GM21381 (cell line): Measurements from ENCODE around the gene ZNF322.

Source experiments
- ATAC-seq: cut with Tn5 transposase; IDR thresholded peaks from one replicate; pipeline ENCODE4 v1.9.1; 2021; ENCODE audit warnings: mild to moderate bottlenecking, moderate library complexity; ENCODE audit not compliant: unreplicated experiment

ZNF322 gene

DNA sequence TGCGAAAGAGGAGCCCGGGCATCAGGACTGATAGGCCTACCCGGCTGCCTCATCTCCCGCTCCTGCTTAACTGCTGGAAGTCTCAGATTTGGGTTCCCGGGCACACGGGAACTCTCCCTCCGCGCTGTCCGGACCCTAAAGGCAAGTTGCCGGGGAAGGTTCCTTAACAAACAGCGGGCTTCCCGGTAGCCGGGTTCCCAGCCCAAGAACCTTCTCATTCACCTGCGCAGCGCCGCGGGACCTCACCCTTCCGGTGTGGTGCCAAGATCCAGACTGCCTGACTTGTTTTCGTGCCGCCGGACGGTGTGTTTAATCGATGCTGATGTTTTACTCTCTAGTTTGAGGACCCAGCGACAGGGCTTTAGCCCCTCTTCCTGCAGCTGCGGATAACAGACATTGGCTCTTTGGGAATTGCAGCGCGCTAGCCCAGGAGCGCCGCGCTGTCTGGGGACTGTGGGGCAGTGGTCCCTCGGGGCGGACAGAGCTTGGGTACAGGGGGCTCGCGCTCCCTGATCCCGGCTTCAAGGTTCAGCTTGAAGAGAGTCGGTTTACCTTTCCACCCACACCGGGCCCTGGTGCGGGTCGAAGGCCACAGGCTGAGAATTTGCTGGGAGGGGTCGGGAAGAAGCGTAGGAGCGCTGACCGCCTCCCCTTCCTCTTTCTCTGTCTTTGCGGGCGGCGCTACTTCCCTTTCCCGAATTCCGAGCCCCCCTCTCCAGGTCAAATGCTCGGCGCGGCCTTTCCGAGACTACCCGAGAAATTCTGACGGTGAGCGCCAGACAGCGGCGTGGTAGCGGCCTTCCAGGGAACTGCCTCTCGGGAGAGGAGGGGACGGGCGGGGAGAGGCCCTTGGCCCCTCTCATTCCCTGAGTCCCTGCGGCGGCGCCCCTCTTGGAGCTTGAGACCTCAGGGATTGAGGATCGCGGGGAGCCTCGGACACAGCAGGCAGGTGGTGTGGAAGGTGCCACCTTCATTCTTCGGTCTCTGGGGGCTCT lies 45.6 kb downstream of the ZNF322 start:
- no peak for ATAC-seq

DNA sequence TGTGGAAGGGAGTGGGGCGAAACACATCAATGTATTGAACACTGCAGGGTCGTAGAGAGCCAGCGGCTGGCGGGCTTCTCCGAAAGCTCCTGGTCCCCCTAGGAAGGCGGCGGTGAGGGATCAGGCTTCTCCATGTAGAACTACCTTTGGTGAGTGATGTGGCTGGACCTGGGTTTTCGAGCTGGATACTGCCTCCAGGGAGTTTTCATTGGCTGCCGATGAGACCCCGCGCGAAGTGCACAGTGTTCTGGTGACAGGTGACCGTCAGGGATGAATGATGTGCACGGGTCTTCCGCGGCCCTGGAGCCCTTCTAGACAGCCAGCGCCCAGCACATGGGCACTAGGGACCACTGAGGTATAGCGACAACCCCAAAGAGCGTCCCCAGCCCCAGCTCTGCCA lies 46.3 kb downstream of the ZNF322 start:
- no peak for ATAC-seq

DNA sequence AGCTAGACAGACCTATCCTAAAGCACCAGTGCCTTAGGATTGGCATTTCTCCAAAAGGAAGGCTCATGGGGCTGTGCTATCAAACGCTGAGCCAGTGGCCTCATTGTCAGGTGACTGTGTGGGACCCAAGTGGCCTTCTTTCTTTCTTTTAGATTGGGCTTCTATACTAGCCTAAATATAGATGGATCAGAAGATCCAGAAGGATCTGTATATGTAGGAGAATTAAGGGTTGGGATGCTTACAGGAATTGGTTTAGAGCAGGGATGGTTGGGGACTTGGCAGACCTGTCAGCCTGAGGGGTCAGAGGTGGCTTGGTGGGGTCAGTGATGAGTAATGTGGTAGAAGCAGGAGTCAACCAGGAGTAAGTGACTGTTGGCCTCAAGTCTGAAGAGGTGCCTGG lies 47.9 kb downstream of the ZNF322 start:
- no peak for ATAC-seq

DNA sequence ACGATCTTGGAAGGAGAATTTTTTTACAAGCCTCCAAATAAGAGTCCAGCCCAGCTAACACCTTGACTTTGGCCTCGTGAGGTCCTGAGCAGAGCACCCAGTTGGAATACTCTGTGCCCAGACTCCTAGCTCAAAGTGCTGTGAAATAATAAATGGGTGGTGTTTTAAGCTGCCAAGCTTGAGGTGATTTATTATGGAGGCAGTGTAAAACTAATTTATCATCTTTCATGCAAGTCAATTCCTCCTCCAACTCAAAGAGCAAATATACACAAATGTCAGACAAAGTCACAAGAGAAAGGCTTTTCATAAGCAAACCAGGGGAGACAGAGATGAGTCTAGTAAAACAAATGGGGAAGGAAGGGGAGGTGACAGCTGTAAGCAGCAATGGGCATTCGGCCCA lies 50.1 kb downstream of the ZNF322 start:
- no peak for ATAC-seq

DNA sequence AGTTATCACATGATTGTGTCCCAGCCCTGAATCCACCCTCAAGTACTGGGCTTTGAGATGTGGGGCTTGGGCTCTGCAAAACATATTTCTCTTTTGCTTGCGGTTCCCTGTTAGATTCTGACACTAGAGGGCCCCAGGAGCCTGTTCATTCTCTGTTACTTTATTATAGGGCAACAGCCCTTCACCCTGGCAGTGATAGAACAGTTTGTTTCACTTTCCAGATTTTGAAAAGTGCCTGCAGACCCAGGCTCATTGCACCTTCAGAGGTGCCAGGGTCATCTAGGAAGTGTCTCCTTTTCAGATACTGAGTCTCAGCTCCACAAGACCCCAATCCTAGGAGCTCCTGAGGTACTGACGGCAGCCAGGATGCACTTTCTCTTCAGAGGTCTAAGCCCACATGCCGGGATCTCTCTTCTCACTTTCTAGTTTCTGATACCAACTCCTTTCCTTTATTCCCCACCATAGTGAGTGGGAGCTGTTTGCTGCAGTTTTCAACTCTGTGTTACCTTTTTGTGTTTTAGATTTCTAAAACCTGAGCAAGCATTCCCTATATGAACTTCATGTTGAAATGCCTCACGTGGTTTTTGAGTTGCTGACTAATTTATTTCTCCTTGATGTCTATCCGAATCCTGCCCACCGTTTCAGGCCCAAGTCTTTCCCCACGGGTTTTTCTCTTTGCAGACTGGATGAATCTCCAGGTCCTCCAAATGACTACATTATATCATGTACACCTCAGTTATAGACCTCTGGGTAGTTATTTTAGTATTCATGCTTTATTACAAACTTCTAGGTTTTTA lies 51.9 kb downstream of the ZNF322 start:
- no peak for ATAC-seq

DNA sequence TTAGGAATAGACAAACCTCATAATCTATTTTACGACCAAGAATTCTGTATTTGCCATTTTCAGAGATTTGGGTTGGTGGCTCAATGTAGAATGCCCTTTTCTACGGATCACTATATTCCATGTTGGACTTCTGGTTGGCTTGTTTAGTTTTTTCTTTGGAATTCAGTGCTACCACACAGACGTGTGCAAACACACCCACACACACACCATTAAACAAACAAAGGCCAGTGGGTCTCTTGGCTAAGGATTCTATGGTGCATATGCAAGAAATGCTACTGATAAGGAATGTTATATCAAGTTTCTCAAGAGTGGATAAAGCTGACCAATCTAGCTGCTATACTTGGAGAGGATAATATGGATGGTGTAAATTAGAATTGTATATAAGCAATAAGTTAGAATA lies 54.7 kb downstream of the ZNF322 start:
- ATAC-seq, result no peak

DNA sequence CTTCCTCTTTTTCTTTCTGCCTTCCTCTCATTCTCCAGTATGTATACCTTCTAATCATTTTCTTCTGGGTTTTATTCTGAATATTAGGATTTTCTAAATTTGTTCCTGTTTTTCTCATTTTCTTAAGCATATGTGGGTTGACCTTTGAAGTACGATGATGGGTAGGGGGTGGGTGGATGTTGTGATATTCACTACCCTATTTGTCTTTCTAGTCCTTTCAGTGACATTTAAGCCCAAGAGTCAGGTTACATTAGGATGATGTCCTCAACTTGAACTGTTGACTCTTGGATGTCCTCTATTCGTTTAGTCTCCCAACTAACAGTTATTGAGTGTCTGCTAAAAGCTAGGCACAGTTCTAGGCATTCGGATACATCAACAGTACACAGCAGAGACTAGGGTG lies 55.5 kb downstream of the ZNF322 start:
- no peak for ATAC-seq

DNA sequence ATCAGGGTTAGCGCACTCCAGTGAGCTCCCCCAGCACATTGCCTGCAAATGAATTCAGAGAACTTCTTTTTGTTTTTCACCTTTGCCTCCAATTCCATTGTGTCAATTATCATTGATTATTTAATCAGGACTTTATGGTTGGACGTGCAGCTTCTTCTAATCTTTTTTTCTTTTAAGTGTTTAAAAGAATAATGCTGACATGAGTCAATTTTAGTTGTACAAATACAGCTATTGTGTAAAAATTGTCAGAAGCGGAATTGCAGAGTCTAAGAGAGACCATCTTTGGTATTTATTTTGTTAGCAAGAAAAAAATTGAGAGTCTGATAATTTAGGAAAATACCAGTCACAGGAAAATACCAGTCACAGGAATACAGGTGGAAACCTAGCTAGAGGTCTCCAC lies 57.3 kb downstream of the ZNF322 start:
- ATAC-seq, result no peak

DNA sequence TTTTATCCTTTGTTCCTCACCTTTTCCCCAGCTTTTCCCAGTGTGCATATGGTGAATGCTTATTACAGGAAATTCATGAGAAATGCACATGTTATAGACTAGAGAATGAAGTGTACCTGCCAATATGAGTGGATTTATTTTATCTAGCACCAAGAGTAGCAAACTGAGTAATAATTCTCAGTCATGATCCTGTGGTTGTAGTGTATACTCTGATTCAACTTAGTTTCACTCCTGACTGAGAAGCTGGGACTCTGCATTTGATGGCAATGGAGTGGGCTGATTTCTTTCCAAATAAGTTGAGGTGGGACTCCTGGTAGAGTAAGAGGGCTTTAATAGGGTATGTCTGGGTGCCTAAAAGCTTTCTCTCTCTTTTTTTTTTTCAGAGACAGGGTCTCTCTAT lies 58.8 kb downstream of the ZNF322 start:
- ATAC-seq, result no peak

DNA sequence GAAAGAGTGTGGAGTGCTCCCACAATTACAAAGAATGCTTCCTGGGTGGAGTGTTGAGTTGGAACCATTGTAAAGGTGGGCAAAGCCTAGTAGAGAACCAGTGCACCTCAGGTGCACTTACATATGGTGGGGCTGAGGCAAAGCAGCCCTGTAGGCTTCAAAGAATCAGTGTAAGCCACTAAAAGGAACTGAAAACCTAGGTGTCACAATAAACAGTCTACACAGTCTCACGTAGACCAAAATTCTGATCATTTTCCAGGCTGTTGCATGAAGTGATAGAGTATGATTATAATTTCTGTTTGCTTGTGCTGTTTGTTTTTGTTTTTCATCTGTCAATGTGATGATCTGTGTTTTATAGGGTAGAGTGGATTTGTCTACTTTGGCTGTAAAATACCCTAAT lies 60.0 kb downstream of the ZNF322 start:
- no peak for ATAC-seq

DNA sequence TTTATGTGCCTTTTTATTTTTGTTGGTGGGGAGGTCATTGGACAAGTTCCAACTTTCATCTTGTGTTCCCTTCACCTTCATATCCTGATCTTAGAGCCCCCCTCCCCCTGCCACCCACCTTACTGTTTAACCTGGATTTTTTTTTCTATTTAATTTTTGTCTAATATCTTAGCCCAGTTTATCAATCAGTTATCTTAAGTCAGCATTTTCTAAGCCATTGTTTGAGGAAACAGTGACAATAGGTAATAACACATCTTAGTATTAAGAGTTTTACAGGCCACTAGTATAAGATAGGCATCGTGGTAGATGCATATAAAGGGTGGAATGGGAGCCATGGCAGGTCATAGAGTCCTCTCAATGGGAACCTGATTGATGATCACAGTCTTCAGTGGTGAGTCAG lies 60.4 kb downstream of the ZNF322 start:
- ATAC-seq, result no peak

DNA sequence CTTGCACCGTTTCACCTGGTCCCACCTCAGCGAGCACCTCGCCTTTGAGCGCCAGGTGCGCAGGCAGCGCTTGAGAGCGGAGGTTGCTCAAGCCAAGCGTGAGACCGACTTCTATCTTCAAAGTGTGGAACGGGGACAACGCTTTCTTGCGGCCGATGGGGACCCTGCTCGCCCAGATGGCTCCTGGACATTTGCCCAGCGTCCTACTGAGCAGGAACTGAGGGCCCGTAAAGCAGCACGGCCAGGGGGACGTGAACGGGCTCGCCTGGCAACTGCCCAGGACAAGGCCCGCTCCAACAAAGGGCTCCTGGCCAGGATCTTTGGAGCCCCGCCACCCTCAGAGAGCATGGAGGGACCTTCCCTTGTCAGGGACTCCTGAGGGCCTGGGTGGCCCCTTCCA lies 61.3 kb downstream of the ZNF322 start:
- no peak for ATAC-seq

DNA sequence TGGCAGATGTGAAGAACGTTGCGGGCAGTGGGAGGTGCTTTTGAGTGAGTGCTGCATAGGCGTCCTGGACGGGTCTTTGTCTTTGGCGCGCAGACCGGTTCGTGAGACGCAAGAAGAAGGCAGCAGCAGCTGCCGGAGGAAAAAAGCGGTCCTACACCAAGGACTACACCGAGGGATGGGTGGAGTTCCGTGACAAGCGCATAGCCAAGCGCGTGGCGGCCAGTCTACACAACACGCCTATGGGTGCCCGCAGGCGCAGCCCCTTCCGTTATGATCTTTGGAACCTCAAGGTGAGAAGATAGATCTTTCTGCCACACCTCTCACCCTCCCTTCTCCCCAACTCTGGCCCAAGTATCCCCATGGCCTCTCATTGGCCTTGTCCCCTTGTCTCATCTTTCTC lies 61.7 kb downstream of the ZNF322 start:
- no peak for ATAC-seq

DNA sequence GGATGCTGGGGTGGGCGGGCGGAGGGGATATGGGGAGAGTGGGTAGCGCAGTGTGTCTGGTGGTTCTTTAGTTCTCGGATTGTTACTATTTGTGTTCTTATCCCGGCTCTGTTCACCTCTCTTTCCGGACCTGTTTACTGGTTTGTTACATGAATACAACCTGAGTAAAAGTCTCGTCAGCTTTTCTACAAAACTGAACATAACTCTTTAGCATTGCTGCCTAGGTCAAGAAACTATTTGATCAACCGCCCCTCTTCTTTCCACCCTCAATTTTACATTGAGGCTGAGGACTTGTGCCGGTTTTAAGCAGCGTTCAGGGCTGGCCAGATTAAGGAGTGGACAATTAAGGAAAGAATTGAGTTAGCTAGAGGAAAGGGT lies 62.2 kb downstream of the ZNF322 start:
- no peak for ATAC-seq

DNA sequence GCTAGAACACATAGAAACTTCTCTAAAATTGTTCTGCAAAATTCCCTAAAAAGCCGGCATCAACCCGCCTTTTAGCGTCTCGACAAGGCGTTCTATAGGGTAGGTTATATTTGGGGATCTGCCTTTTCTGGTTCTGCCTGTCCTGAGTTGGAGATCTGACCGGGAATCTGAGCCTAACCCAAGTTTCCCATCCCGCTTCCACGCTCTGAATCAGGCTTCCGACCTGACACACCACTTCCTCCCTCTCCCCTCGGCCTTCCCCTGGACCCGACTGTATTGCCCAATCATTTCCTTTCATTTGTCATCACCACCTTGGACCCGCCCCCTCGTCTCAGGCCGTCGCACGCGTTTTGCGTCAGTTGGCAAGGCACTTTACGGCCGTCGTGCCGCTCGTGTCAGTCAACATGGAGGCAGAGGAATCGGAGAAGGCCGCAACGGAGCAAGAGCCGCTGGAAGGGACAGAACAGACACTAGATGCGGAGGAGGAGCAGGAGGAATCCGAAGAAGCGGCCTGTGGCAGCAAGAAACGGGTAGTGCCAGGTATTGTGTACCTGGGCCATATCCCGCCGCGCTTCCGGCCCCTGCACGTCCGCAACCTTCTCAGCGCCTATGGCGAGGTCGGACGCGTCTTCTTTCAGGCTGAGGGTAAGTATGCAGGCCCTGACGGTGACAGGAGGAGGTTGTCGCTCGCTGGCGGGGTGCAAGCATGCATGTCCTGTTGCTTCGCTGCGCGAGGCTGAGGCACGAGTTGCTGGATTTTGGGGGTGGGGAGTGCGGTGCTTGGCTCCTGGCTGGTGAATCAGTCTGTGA lies 62.8 kb downstream of the ZNF322 start, which contains the start of gene ABT1:
TSS of gene ABT1 (plus strand) at position 375 of the 810 bp plus-strand sequence. CDS start at position 405, 30 bp downstream.
- peak; percentile 80 for ATAC-seq

DNA sequence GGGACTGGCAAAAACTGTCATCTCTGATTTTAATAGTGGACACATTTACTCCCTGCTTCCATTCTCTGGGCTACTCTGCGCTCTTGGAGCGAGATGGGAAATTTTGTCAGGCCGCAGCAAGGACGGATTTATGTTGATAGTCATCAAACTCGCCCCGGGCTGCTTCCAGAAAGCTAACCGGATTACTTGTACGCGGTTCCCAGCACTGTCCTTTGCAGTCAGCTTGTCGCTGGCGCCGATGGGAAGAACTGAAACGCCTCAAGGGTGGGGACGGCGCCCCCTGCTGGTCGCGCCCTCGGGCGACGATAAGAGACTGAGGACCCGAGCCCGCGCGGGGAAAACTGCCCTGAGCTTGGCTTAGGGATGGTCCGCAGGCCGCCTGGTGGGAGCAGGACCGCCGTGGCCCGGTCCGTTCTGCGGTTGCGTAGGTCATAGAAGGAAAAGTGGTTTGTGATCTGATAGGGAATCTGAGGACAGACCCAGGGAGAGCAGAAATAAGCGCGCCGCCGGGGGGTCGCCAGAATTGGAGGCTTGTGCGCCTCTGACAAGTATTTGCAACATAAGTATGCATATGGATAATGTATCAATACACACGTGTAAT lies 63.8 kb downstream of the ZNF322 start:
- ATAC-seq, result peak; percentile 58

DNA sequence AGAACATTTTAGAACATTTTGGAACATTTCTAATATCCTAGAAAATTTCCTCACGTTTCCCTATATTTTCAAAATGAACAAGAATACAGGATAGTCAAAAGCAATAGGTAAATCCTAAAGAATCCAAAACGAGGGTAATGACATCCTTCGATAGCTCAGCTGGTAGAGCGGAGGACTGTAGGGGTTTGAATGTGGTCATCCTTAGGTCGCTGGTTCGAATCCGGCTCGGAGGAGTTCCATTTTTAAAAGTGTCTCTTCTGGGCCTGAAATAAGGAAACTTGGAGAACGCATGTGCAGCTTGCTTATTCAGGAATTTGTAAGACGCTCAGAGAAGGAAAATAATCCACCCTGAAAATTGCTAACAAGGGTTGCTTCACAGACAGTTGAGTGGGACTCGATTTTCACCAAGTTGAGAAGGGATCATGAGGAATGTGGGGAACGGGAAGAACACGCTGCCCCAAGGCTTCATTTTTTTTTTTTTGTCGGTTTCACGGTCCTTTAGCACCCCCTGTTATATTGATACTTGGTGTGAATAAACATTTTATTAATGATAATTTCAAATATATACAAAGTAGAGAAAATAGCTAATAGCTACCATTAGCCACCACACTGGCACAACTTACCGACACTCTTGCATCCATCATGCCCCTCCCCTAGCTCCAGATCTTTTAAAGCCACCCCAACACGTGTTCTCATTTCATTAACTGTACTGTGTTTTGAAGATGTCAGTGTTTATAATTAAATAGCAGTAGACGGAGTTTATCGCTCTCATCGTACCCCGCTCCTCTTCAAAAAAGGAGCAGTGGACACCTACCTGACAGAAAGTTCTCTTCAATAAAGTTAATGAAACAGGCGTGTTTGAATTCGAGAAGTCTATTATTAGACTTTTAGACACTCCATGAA lies 64.6 kb downstream of the ZNF322 start:
- no peak for ATAC-seq

DNA sequence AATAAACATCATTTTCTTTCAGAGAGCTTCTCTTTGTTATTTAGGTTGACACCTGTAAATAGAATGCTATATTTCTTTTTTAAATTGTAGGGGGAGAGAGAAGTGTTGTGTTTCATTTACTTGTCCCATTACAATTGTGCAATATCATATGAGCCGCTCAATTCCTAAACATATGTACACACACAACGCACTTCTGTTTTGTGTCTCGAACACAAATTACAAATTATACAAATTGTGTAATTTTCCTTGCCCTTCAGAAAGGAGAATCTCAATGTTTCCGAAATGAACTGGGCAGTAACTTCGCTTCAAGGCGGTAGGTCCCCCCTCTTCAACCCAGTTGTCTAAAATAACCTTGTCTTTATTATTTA lies 65.4 kb downstream of the ZNF322 start:
- no peak for ATAC-seq

DNA sequence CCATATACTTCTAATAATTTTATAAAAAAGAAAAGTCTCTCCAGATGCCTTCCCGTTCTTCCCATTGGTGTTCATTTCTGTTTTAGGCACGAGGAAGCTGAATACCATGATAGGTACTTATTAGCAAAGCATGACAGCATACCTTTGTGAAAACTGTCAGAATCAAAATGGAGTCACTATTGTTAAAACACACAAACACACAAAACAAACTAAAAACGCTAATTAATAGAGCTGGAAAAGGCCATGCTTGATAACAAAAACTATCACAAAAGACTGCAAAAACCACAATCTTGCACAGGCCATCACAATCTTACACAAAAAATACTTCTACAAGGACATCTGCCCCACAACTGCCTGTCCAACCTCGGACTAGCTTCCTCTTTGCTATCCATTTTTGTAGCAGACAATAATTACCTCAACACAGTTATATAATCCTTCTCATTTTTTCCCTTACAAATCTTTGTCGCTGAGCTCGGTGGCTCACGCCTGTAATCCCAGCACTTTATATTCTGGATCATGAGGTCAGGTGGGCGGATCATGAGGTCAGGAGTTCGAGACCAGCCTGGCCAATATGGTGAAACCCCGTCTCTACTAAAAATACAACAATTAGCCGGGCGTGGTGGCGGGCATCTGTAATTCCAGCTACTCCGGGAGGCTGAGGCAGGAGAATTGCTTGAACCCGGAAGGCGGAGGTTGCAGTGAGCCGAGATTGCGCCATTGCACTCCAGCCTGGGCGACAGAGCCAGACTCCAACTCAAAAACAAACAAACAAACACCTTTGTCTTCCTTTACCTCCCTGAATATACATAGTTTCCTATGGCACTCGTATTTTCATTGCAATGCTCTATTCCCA lies 66.0 kb downstream of the ZNF322 start:
- no peak for ATAC-seq
